HL-60 (cell line): Measurements from ENCODE around the gene LRFN2.

Experiments
- DNase-seq, 2 experiments: peaks; one replicate each; pipeline ENCODE4 v3.0.0-alpha.2; 2010 to 2020; ENCODE audit warnings: low read depth in 1 of 2, low spot score in 1 of 2
- H3K27ac ChIP-seq: fragments of 250-450 bp; sonication (Bioruptor Pico); replicated peaks from 2 replicates; pipeline ENCODE4 v1.5.1; 2020; ENCODE audit warnings: mild to moderate bottlenecking, moderate library complexity
- H3K27me3 ChIP-seq: fragments of 250-450 bp; sonication (Bioruptor Pico); 2 replicates; pipeline ENCODE4 v1.5.1; 2021; ENCODE audit warnings: mild to moderate bottlenecking, moderate library complexity; ENCODE audit not compliant: insufficient read depth, poor library complexity, severe bottlenecking
- H3K4me3 ChIP-seq: replicated peaks from 2 replicates; pipeline ENCODE4 v1.5.1; 2011; ENCODE audit warnings: mild to moderate bottlenecking, control low read depth, low read length; ENCODE audit not compliant: insufficient read depth
- GABPA ChIP-seq: IDR thresholded peaks from 2 replicates; pipeline ENCODE4 v1.6.1; 2012; ENCODE audit warnings: low read depth
- POLR2AphosphoS5 ChIP-seq: IDR thresholded peaks from 2 replicates; pipeline ENCODE4 v1.6.1; 2012; ENCODE audit warnings: low read depth
- SPI1 ChIP-seq: IDR thresholded peaks from 2 replicates; pipeline ENCODE4 v1.6.1; 2012; ENCODE audit warnings: low read depth, mild to moderate bottlenecking, borderline replicate concordance
- TF ChIP-seq, protein P1 (sequence below): IDR thresholded peaks from one replicate; pipeline ENCODE4 v1.5.1; 2011; ENCODE audit warnings: low read length, control low read depth, inconsistent platforms; ENCODE audit not compliant: insufficient read depth
- TF ChIP-seq, protein P2 (sequence below): IDR thresholded peaks from 2 replicates; pipeline ENCODE4 v1.6.1; 2012; ENCODE audit warnings: low read depth; ENCODE audit not compliant: insufficient replicate concordance

LRFN2 gene

DNA sequence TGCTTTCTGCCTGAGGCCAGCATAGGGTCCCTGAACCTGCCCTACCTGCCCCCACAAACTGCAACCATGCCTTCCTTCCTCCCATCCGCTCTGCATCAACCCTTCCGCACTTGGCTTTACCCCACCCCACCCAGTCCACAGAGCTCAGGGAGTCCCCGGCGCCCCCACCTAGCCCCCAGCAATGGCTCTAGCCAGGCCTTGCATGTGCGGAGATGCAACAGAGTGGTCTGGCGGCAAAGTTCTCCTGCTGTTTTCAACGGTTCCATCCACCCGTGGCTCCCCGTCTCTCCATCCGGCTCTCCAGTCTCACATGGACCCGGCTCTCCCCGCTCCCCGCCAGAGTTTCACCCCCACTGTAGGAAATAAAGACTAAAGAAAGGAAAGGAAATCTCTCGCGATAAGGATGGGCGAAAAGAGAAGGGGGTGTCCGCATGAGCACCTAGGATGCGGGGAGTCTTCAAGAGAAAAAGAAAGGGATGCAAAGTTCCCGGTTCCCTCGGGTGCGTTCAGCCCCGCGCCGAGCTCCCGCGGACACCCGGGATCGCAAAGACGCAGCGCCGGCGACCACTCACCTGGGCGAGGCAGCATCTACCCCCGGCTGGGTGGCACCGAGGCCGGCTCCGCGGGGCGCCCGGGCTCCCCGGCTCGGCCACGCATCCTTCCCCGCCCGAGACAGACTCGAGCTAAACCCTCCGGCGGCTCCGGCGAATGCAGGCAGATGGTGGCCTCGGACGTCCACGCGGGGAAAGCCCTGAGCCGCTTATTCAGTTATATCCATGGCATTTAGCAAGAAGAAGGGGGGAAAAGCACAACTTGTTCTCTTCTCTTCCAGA is 579 bp downstream of the LRFN2 start:
- Histone ChIP-seq H3K27me3 (peaks cover 13% of the 10 kb centered on the region), H3K27ac (no peak overlapping the region), H3K4me3 (no peak overlapping the region)
- TF ChIP-seq, protein P1, sequence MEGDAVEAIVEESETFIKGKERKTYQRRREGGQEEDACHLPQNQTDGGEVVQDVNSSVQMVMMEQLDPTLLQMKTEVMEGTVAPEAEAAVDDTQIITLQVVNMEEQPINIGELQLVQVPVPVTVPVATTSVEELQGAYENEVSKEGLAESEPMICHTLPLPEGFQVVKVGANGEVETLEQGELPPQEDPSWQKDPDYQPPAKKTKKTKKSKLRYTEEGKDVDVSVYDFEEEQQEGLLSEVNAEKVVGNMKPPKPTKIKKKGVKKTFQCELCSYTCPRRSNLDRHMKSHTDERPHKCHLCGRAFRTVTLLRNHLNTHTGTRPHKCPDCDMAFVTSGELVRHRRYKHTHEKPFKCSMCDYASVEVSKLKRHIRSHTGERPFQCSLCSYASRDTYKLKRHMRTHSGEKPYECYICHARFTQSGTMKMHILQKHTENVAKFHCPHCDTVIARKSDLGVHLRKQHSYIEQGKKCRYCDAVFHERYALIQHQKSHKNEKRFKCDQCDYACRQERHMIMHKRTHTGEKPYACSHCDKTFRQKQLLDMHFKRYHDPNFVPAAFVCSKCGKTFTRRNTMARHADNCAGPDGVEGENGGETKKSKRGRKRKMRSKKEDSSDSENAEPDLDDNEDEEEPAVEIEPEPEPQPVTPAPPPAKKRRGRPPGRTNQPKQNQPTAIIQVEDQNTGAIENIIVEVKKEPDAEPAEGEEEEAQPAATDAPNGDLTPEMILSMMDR: no peak
- TF ChIP-seq POLR2AphosphoS5 (no peak), GABPA (no peak), SPI1 (no peak)
- TF ChIP-seq, protein P2, sequence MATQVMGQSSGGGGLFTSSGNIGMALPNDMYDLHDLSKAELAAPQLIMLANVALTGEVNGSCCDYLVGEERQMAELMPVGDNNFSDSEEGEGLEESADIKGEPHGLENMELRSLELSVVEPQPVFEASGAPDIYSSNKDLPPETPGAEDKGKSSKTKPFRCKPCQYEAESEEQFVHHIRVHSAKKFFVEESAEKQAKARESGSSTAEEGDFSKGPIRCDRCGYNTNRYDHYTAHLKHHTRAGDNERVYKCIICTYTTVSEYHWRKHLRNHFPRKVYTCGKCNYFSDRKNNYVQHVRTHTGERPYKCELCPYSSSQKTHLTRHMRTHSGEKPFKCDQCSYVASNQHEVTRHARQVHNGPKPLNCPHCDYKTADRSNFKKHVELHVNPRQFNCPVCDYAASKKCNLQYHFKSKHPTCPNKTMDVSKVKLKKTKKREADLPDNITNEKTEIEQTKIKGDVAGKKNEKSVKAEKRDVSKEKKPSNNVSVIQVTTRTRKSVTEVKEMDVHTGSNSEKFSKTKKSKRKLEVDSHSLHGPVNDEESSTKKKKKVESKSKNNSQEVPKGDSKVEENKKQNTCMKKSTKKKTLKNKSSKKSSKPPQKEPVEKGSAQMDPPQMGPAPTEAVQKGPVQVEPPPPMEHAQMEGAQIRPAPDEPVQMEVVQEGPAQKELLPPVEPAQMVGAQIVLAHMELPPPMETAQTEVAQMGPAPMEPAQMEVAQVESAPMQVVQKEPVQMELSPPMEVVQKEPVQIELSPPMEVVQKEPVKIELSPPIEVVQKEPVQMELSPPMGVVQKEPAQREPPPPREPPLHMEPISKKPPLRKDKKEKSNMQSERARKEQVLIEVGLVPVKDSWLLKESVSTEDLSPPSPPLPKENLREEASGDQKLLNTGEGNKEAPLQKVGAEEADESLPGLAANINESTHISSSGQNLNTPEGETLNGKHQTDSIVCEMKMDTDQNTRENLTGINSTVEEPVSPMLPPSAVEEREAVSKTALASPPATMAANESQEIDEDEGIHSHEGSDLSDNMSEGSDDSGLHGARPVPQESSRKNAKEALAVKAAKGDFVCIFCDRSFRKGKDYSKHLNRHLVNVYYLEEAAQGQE: no peak
- DNase-seq: no peak

DNA sequence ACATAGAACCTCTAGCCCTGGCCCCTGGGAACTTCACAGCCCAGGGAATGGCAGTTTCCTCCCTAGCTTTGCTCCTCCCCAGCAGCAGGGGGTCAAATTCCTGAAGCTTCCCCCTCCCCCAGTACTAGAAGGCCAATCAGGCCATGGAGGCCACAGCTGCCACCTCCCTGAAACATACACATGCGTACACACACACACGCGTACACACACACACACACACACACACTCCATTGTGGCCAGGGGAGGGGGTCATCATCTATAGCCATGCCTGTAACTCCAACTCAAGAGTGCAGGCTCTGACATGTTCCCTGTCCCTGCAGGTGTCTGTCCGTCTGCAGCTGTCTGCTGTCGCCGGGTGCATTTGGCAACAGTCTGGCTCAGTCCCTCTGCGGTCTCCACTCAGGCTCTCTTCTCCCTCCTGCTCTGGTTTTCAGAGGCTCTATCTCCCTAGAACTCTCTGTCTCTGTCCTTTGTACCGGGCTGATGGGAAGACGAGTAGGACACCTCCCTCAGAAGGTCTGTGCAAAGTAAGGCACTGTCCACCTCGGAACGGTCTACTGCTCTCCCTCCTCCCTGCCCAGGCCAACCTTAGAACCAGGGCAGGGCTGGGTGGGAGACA is 1.4 kb downstream of the LRFN2 start:
- DNase-seq: no peak

DNA sequence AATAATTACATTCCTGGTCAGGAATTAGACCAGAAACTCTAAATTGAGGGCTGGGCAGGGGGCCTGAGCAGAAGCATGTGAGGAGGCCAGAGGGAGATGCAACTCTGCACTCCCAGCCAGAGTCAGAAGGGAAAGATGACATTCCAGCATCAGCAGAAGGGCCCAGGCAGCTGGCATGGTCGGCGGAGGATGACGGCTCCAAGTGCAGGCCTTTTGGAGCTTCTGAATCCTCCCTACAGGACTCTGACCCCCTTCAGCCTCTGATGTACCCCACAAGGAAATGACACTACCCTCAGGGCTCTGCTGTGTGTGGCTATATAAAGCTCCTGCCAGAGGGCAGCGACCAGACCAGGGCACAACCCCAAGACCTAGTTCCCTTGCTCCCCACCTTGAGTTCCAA is 1.9 kb downstream of the LRFN2 start:
- DNase-seq: no peak
- Histone ChIP-seq H3K4me3 (no peak overlapping the region), H3K27me3 (peaks cover 13% of the 10 kb centered on the region), H3K27ac (no peak overlapping the region)
- no peak for TF ChIP-seq GABPA
- no peak for TF ChIP-seq POLR2AphosphoS5
- no peak for TF ChIP-seq SPI1
- TF ChIP-seq, protein P1: no peak
- TF ChIP-seq, protein P2: no peak

More for the DNA sequence above, 1.4 kb downstream of the LRFN2 start:
- H3K27ac ChIP-seq: no peak overlapping the region
- peaks cover 13% of the 10 kb centered on the region for H3K27me3 ChIP-seq
- TF ChIP-seq GABPA (no peak), SPI1 (no peak), POLR2AphosphoS5 (no peak)
- TF ChIP-seq, protein P2: no peak
- TF ChIP-seq, protein P1: no peak
- no peak overlapping the region for H3K4me3 ChIP-seq
